ENCODE data around the gene TIPRL.

GRCh38 chr1:168178227-168178637, 530 bp upstream of the TIPRL start:
- no peak for TF ChIP-seq CTCF (IDR thresholded peaks at IDR 0.05)
- no peak for TF ChIP-seq POLR2A (IDR thresholded peaks at IDR 0.05)
- no peak for TF ChIP-seq POLR2AphosphoS5 (IDR thresholded peaks at IDR 0.05)
